ENCODE results near the gene LAD1. TPM values are rescaled to one million over a fixed set of nuclear protein-coding genes. Genes with fewer than 3 reads are reported as not detected.

Gene LAD1
- polyA plus RNA-seq, 3 donors: not detected

DNA sequence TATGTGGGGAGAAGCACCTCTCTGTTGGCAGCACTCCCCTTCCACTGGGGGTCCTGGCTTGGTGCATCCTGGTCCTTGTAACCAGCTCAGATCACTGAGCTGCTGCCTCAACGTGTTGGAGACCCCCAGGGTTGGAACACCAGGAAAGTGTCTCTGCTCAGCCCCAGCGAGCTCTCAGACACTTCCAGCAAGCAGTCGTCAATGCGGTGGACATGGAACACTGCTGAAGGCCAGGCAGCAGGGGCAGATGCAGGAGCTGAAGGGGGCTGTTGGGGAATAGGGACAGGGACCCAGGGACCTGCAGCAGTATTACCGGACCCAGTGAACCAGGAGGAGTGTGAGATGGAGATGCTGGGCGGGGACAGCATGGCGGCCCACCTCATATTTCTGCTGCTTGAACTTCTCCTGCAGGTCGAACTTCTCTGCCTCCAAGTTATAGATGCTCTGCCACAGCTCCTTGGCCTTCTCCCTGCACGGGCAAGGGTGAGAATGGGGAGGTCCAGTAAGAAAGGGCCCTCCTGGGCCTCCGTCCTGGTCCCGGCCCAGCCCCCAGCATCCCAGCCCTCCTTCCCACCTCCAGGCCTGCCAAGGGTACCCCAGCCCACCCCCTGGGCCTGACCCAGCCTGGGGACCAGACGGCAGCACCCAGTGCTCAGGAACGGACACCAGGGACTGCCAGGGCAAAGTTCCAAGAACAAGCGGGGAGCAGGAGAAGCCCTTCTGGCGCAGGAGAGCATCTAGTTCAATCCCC, 38.0 kb downstream of the LAD1 start:
- Histone ChIP-seq H3K4me1 (ENCODE audit: control insufficient read depth in 1 of 2, insufficient read depth in 2 of 2, low read length in 2 of 2) (no peaks in the 10 kb centered on the region), H3K36me3 (replicated peaks in 1 of 2; ENCODE audit: control insufficient read depth in 1 of 2, insufficient read depth in 2 of 2, low read length in 2 of 2) (no peaks in the 10 kb centered on the region), H4K20me1 (ENCODE audit: insufficient read depth, low read length) (no peaks in the 10 kb centered on the region), H3K4me2 (replicated peaks; ENCODE audit: extremely low read depth, low read length, poor library complexity, severe bottlenecking) (no peak overlapping the region), H3K79me2 (ENCODE audit: insufficient read depth, low read length) (no peaks in the 10 kb centered on the region), H3K4me3 (replicated peaks in 1 of 3; ENCODE audit: low read depth in 2 of 3, low read length in 3 of 3) (no peak overlapping the region), H3K9me3 (replicated peaks in 1 of 2; ENCODE audit: control insufficient read depth in 1 of 2, insufficient read depth in 1 of 2, low read length in 2 of 2) (no peaks in the 10 kb centered on the region), H3K27ac (ENCODE audit: low read depth in 1 of 2, low read length in 2 of 2) (no peak overlapping the region), H2AFZ (ENCODE audit: insufficient read depth, low read depth, low read length, poor library complexity, severe bottlenecking) (no peak overlapping the region), H3K27me3 (ENCODE audit: control insufficient read depth in 2 of 2, insufficient read depth in 2 of 2, low read length in 2 of 2) (no peaks in the 10 kb centered on the region), H3K9ac (ENCODE audit: insufficient read depth, low read length, poor library complexity, severe bottlenecking) (no peak overlapping the region)
- no peak overlapping the region for H3K4me3 Mint-ChIP-seq
- no peaks in the 10 kb centered on the region for H3K36me3 Mint-ChIP-seq
- no peak for TF ChIP-seq CTCF (IDR thresholded peaks at IDR 0.05)
- peaks cover 4 to 5% (median 5%) of the 10 kb centered on the region in 3 donors for H3K27me3 Mint-ChIP-seq (ENCODE audit: low read depth in 3 of 3)
- WGBS (ENCODE audit: insufficient coverage): 91% methylated on average over 10 of the region's 15 CpGs
- intact Hi-C loops (cut with micrococcal nuclease): no loop called here
- no peak for DNase-seq
- no peaks in the 10 kb centered on the region for H3K4me1 Mint-ChIP-seq
- no peak overlapping the region for H3K27ac Mint-ChIP-seq
- peaks cover 0 to 1% (median 0%) of the 10 kb centered on the region in 7 donors for H3K9me3 Mint-ChIP-seq

DNA sequence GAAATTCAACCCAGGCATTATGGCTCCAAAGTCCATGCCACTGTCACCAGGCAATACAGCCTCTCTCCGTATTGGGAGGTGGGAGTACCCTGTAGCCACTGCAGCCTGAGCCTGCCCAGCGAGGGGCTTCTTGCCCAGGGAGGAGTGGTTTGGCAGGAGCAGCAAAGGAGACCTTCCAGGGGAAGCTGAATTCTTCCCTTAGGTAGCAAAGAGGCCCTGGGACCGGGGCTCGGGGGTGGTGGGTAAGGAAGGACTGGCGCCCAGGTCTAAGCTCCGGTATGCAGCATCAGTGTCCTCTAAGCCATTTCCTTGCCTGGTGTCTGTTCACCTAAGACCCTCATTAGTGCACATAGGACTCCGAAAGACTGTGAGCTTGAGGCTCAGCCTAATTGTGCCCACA, 38.6 kb downstream of the LAD1 start:
- no peaks in the 10 kb centered on the region for H3K36me3 Mint-ChIP-seq
- H3K4me3 Mint-ChIP-seq: no peak overlapping the region
- no peak overlapping the region for H3K27ac Mint-ChIP-seq
- Histone ChIP-seq H3K27me3 (ENCODE audit: control insufficient read depth in 2 of 2, insufficient read depth in 2 of 2, low read length in 2 of 2) (no peaks in the 10 kb centered on the region), H3K4me1 (ENCODE audit: control insufficient read depth in 1 of 2, insufficient read depth in 2 of 2, low read length in 2 of 2) (no peaks in the 10 kb centered on the region), H3K79me2 (ENCODE audit: insufficient read depth, low read length) (no peaks in the 10 kb centered on the region), H3K9me3 (replicated peaks in 1 of 2; ENCODE audit: control insufficient read depth in 1 of 2, insufficient read depth in 1 of 2, low read length in 2 of 2) (no peaks in the 10 kb centered on the region), H4K20me1 (ENCODE audit: insufficient read depth, low read length) (no peaks in the 10 kb centered on the region), H3K9ac (ENCODE audit: insufficient read depth, low read length, poor library complexity, severe bottlenecking) (no peak overlapping the region), H2AFZ (ENCODE audit: insufficient read depth, low read depth, low read length, poor library complexity, severe bottlenecking) (no peak overlapping the region), H3K4me3 (replicated peaks in 1 of 3; ENCODE audit: low read depth in 2 of 3, low read length in 3 of 3) (no peak overlapping the region), H3K36me3 (replicated peaks in 1 of 2; ENCODE audit: control insufficient read depth in 1 of 2, insufficient read depth in 2 of 2, low read length in 2 of 2) (no peaks in the 10 kb centered on the region), H3K27ac (ENCODE audit: low read depth in 1 of 2, low read length in 2 of 2) (no peak overlapping the region), H3K4me2 (replicated peaks; ENCODE audit: extremely low read depth, low read length, poor library complexity, severe bottlenecking) (no peak overlapping the region)
- intact Hi-C loops (cut with micrococcal nuclease): no loop called here
- 100% methylated on average over 1 of the region's 7 CpGs for WGBS (ENCODE audit: insufficient coverage)
- no peak for TF ChIP-seq CTCF (IDR thresholded peaks at IDR 0.05)
- DNase-seq: no peak
- peaks cover 5 to 6% (median 5%) of the 10 kb centered on the region in 3 donors for H3K27me3 Mint-ChIP-seq (ENCODE audit: low read depth in 3 of 3)
- peaks cover 0 to 1% (median 0%) of the 10 kb centered on the region in 7 donors for H3K9me3 Mint-ChIP-seq
- no peaks in the 10 kb centered on the region for H3K4me1 Mint-ChIP-seq

Data from CD14-positive monocyte (primary cell).